Measurements from ENCODE around the gene RGL2.

The RGL2 gene

GRCh38 chr6:33314943-33315792, 16.4 kb upstream of the RGL2 start:
- no peak overlapping the region for H3K4me3 ChIP-seq (ENCODE audit: low read length)
- WGBS (ENCODE audit: extremely low coverage, insufficient coverage, low lambda C conversion rate), result no CpG with 5 or more reads among the region's 47 CpGs
- H3K9ac ChIP-seq (ENCODE audit: low read length), result peak overlapping the region; percentile 51
- H3K4me2 ChIP-seq (ENCODE audit: low read length), result peak overlapping the region; percentile 35
- no peak overlapping the region for H4K5ac ChIP-seq (ENCODE audit: low read length)
- DNase-seq, result peak; percentile 57
- H2AK5ac ChIP-seq (ENCODE audit: low read length), result no peak overlapping the region
- peaks cover 6% of the 10 kb centered on the region for H3K79me2 ChIP-seq (ENCODE audit: control insufficient read depth, insufficient read depth, low read length)
- no peak overlapping the region for H3K18ac ChIP-seq (ENCODE audit: low read length)
- H3K56ac ChIP-seq (ENCODE audit: low read length), result peak overlapping the region; percentile 79
- no peak overlapping the region for H4K8ac ChIP-seq (ENCODE audit: low read depth, low read length)
- peaks cover 2% of the 10 kb centered on the region for H3K4me1 ChIP-seq (ENCODE audit: control insufficient read depth, low read depth, low read length)
- H3K79me1 ChIP-seq (ENCODE audit: low read length), result peaks cover 6% of the 10 kb centered on the region
- no peak overlapping the region for H3K4ac ChIP-seq (ENCODE audit: low read depth, low read length)
- H2BK15ac ChIP-seq (replicated peaks; ENCODE audit: low read depth), result no peak overlapping the region
- no peak overlapping the region for H2BK120ac ChIP-seq (ENCODE audit: low read depth, low read length)
- no peak overlapping the region for H3K27ac ChIP-seq (ENCODE audit: low read depth, low read length)
- peaks cover 5% of the 10 kb centered on the region for H3K36me3 ChIP-seq (ENCODE audit: control insufficient read depth, insufficient read depth, low read length)
- H3K23ac ChIP-seq (ENCODE audit: low read length), result peak overlapping the region; percentile 15
- H2BK5ac ChIP-seq (ENCODE audit: low read length), result no peak overlapping the region
- no peaks in the 10 kb centered on the region for H3K27me3 ChIP-seq (ENCODE audit: insufficient read depth, low read length, poor library complexity)

- Histone ChIP-seq H2BK5ac (ENCODE audit: low read length) (no peak overlapping the region), H2BK120ac (ENCODE audit: low read depth, low read length) (no peak overlapping the region), H3K4me1 (ENCODE audit: control insufficient read depth, low read depth, low read length) (peaks cover 2% of the 10 kb centered on the region), H4K8ac (ENCODE audit: low read depth, low read length) (no peak overlapping the region), H2BK15ac (replicated peaks; ENCODE audit: low read depth) (no peak overlapping the region), H3K27me3 (ENCODE audit: insufficient read depth, low read length, poor library complexity) (no peaks in the 10 kb centered on the region), H3K9ac (ENCODE audit: low read length) (peak overlapping the region; percentile 24), H2AK5ac (ENCODE audit: low read length) (no peak overlapping the region), H3K56ac (ENCODE audit: low read length) (peak overlapping the region; percentile 3), H3K4me2 (ENCODE audit: low read length) (peak overlapping the region; percentile 35), H3K4me3 (ENCODE audit: low read length) (no peak overlapping the region), H4K5ac (ENCODE audit: low read length) (no peak overlapping the region), H3K27ac (ENCODE audit: low read depth, low read length) (no peak overlapping the region), H3K23ac (ENCODE audit: low read length) (no peak overlapping the region), H3K79me1 (ENCODE audit: low read length) (peaks cover 4% of the 10 kb centered on the region), H3K36me3 (ENCODE audit: control insufficient read depth, insufficient read depth, low read length) (peaks cover 2% of the 10 kb centered on the region), H3K79me2 (ENCODE audit: control insufficient read depth, insufficient read depth, low read length) (peaks cover under 1% of the 10 kb centered on the region), H3K18ac (ENCODE audit: low read length) (no peak overlapping the region), H3K4ac (ENCODE audit: low read depth, low read length) (no peak overlapping the region)
- no CpG with 5 or more reads among the region's 10 CpGs for WGBS (ENCODE audit: extremely low coverage, insufficient coverage, low lambda C conversion rate)
- DNase-seq, result peak; percentile 93
Measured at GRCh38 chr6:33314515-33314942, 15.8 kb upstream of the RGL2 start.

GRCh38 chr6:33313709-33314514, 15.2 kb upstream of the RGL2 start, which contains the start of gene TAPBP:
Gene TAPBP, minus strand, starts transcription at chr6:33314078. Its CDS starts 37 bp downstream, at chr6:33314041.
- Histone ChIP-seq H4K5ac (ENCODE audit: low read length) (no peak within 1 kb of the TSS), H3K9ac (ENCODE audit: low read length) (peak within 1 kb of the TSS; percentile 62), H2BK120ac (ENCODE audit: low read depth, low read length) (no peak within 1 kb of the TSS), H2BK15ac (replicated peaks; ENCODE audit: low read depth) (no peak within 1 kb of the TSS), H2BK5ac (ENCODE audit: low read length) (no peak within 1 kb of the TSS), H3K4ac (ENCODE audit: low read depth, low read length) (no peak within 1 kb of the TSS), H3K23ac (ENCODE audit: low read length) (peak within 1 kb of the TSS; percentile 7), H3K27ac (ENCODE audit: low read depth, low read length) (no peak within 1 kb of the TSS), H3K4me1 (ENCODE audit: control insufficient read depth, low read depth, low read length) (peaks cover 2% of the 10 kb centered on the region), H3K27me3 (ENCODE audit: insufficient read depth, low read length, poor library complexity) (no peaks in the 10 kb centered on the region), H3K79me1 (ENCODE audit: low read length) (no peaks in the 10 kb centered on the region), H3K79me2 (ENCODE audit: control insufficient read depth, insufficient read depth, low read length) (no peaks in the 10 kb centered on the region), H3K4me3 (ENCODE audit: low read length) (peak within 1 kb of the TSS; percentile 35), H3K4me2 (ENCODE audit: low read length) (peak within 1 kb of the TSS; percentile 63), H4K8ac (ENCODE audit: low read depth, low read length) (no peak within 1 kb of the TSS), H3K56ac (ENCODE audit: low read length) (peak within 1 kb of the TSS; percentile 91), H3K36me3 (ENCODE audit: control insufficient read depth, insufficient read depth, low read length) (no peaks in the 10 kb centered on the region), H2AK5ac (ENCODE audit: low read length) (no peak within 1 kb of the TSS), H3K18ac (ENCODE audit: low read length) (peak within 1 kb of the TSS; percentile 1)
- WGBS (ENCODE audit: extremely low coverage, insufficient coverage, low lambda C conversion rate), result no CpG with 5 or more reads among the region's 47 CpGs
- peak; percentile 55 for DNase-seq

GRCh38 chr6:33313105-33313708, 14.5 kb upstream of the RGL2 start:
- Histone ChIP-seq H3K9ac (ENCODE audit: low read length) (peak overlapping the region; percentile 62), H3K4me3 (ENCODE audit: low read length) (peak overlapping the region; percentile 35), H2BK5ac (ENCODE audit: low read length) (no peak overlapping the region), H3K36me3 (ENCODE audit: control insufficient read depth, insufficient read depth, low read length) (no peaks in the 10 kb centered on the region), H3K27me3 (ENCODE audit: insufficient read depth, low read length, poor library complexity) (no peaks in the 10 kb centered on the region), H3K56ac (ENCODE audit: low read length) (peak overlapping the region; percentile 91), H3K79me1 (ENCODE audit: low read length) (no peaks in the 10 kb centered on the region), H3K4me1 (ENCODE audit: control insufficient read depth, low read depth, low read length) (peaks cover 2% of the 10 kb centered on the region), H3K4me2 (ENCODE audit: low read length) (peak overlapping the region; percentile 63), H3K18ac (ENCODE audit: low read length) (peak overlapping the region; percentile 1), H3K4ac (ENCODE audit: low read depth, low read length) (no peak overlapping the region), H3K79me2 (ENCODE audit: control insufficient read depth, insufficient read depth, low read length) (no peaks in the 10 kb centered on the region), H2AK5ac (ENCODE audit: low read length) (no peak overlapping the region), H3K27ac (ENCODE audit: low read depth, low read length) (no peak overlapping the region), H3K23ac (ENCODE audit: low read length) (peak overlapping the region; percentile 7), H2BK120ac (ENCODE audit: low read depth, low read length) (no peak overlapping the region), H4K8ac (ENCODE audit: low read depth, low read length) (no peak overlapping the region), H2BK15ac (replicated peaks; ENCODE audit: low read depth) (no peak overlapping the region), H4K5ac (ENCODE audit: low read length) (no peak overlapping the region)
- DNase-seq, result peak; percentile 75
- WGBS (ENCODE audit: extremely low coverage, insufficient coverage, low lambda C conversion rate), result no CpG with 5 or more reads among the region's 33 CpGs

GRCh38 chr6:33312361-33313104, 13.8 kb upstream of the RGL2 start:
- Histone ChIP-seq H3K27ac (ENCODE audit: low read depth, low read length) (no peak overlapping the region), H2BK5ac (ENCODE audit: low read length) (no peak overlapping the region), H3K4me3 (ENCODE audit: low read length) (peak overlapping the region; percentile 32), H3K23ac (ENCODE audit: low read length) (no peak overlapping the region), H4K8ac (ENCODE audit: low read depth, low read length) (no peak overlapping the region), H2BK15ac (replicated peaks; ENCODE audit: low read depth) (no peak overlapping the region), H3K4me1 (ENCODE audit: control insufficient read depth, low read depth, low read length) (peaks cover 2% of the 10 kb centered on the region), H3K4ac (ENCODE audit: low read depth, low read length) (no peak overlapping the region), H2AK5ac (ENCODE audit: low read length) (no peak overlapping the region), H3K27me3 (ENCODE audit: insufficient read depth, low read length, poor library complexity) (no peaks in the 10 kb centered on the region), H3K9ac (ENCODE audit: low read length) (peak overlapping the region; percentile 62), H3K79me1 (ENCODE audit: low read length) (no peaks in the 10 kb centered on the region), H2BK120ac (ENCODE audit: low read depth, low read length) (no peak overlapping the region), H3K36me3 (ENCODE audit: control insufficient read depth, insufficient read depth, low read length) (no peaks in the 10 kb centered on the region), H3K56ac (ENCODE audit: low read length) (peak overlapping the region; percentile 91), H3K18ac (ENCODE audit: low read length) (peak overlapping the region; percentile 1), H4K5ac (ENCODE audit: low read length) (no peak overlapping the region), H3K4me2 (ENCODE audit: low read length) (peak overlapping the region; percentile 88), H3K79me2 (ENCODE audit: control insufficient read depth, insufficient read depth, low read length) (no peaks in the 10 kb centered on the region)
- no CpG with 5 or more reads among the region's 29 CpGs for WGBS (ENCODE audit: extremely low coverage, insufficient coverage, low lambda C conversion rate)
- peak; percentile 95 for DNase-seq

Measured in mesendoderm (in vitro differentiated cells).